GM19452 (cell line): Measurements from ENCODE around the gene PLGLB1.
"Not testable (repeated sequence)": the region's sequence is repeated elsewhere in the genome, so short reads cannot be mapped to it uniquely, and the experiment has no call there.

ENCODE experiments used
- ATAC-seq: cut with Tn5 transposase; IDR thresholded peaks from one replicate; pipeline ENCODE4 v1.9.1; 2021; ENCODE audit not compliant: unreplicated experiment

Gene PLGLB1

GRCh38 chr2:87021744-87022143 lies at the start of gene PLGLB1:
TSS of gene PLGLB1 (minus strand) at chr2:87021844. CDS start at chr2:87021783, 61 bp downstream.
- ATAC-seq = not testable (repeated sequence)

DNA sequence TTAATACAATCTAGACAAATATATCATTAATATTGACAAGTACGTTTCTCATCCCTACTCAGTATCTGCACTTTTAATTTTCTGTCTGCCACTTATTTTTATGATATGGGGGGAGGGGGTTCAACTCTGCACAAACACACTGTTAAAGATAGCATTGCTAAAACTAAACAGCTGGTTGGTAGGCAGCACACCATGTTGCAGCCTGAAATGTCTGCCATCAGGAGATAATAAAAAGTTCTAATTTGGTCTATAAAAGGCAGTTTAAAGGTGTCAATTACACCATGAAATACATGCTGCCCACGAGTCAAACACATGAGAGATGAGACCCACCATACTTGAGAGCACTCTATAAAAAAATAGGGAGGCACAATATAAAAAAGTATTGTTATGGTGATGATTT lies 42.7 kb upstream of the PLGLB1 start:
- not testable (repeated sequence) for ATAC-seq

DNA sequence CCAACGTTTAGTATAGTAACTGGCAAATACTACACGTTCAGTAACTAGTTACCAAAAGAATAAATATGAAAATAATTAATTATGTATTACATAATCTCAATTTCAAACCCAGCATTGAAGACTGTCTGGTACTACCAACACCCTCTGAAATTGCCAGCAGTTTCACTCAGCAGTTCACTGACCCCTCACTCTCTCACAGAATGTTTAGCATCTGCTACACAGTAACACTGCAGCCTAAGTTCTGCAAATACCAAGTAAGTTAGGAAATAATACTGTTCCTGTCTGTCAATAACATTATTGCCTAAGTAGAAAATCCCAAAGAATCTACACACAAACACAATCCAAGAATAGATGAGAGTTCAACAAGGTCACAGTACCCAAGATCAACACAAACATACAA lies 41.8 kb upstream of the PLGLB1 start:
- not testable (repeated sequence) for ATAC-seq

DNA sequence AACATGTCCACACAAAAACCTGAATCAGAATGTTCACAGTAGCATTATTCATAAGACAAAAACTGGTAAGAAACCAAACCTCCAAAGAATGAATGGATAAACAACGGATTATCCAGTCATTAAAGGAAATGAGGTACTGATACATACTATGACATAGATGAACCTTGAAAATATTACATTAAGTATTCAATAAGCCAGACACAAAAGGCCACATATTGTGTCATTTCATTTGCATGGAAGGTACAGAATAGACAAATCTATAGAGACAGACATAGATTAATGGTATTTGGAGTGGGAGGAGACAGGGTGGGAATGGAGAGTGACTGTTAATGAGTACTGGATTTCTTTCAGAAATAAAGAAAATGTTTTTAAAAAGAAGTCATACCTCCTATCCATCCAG lies 39.9 kb upstream of the PLGLB1 start:
- ATAC-seq = not testable (repeated sequence)

- ATAC-seq = not testable (repeated sequence)
Measured at GRCh38 chr2:87057606-87058005, 36.0 kb upstream of the PLGLB1 start.

- ATAC-seq = not testable (repeated sequence)
Measured at GRCh38 chr2:87056843-87057242, 35.2 kb upstream of the PLGLB1 start.

DNA sequence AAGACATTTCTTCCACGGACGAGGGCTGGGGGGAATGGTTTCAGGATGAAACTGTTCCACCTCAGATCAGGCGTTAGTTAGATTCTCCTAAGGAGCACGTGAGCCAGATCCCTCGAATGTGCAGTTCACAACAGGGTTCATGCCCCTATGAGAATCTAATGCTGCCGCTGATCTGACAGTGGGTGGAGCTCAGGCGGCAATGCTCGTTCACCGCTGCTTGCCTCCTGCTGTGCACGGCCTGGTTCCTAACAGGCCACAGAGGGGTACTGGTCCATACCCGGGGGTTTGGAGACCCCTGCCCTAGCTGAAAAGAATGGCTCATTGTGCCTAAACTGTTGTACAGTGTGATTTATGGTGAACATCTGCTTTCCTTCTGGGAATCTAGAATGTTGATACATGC lies 34.8 kb upstream of the PLGLB1 start:
- not testable (repeated sequence) for ATAC-seq

- ATAC-seq = not testable (repeated sequence)
Measured at GRCh38 chr2:87054375-87054774, 32.7 kb upstream of the PLGLB1 start.

GRCh38 chr2:87041321-87041978 lies 19.8 kb upstream of the PLGLB1 start:
- ATAC-seq = not testable (repeated sequence)

GRCh38 chr2:87028607-87029006 lies 7.0 kb upstream of the PLGLB1 start:
- ATAC-seq = not testable (repeated sequence)

DNA sequence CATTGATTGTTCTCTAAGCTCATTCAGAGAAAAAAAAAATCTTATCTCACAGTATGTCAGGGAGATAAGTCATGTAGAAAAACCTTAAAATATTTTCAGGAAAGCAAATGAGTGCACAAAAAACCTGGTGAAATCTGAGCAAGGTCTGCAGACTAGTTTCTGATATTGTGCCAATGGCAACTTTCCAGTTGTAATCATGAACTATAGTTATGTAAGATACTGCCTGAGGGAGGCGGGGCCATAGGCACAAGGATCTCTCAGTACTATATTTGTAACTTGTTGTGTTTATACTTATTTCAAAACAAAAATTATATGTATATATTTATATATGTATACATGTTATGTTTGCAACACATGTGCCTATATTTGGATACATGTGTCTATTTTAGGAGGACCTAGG lies 5.2 kb upstream of the PLGLB1 start:
- ATAC-seq = not testable (repeated sequence)

GRCh38 chr2:87025927-87026326 lies 4.3 kb upstream of the PLGLB1 start:
- not testable (repeated sequence) for ATAC-seq

DNA sequence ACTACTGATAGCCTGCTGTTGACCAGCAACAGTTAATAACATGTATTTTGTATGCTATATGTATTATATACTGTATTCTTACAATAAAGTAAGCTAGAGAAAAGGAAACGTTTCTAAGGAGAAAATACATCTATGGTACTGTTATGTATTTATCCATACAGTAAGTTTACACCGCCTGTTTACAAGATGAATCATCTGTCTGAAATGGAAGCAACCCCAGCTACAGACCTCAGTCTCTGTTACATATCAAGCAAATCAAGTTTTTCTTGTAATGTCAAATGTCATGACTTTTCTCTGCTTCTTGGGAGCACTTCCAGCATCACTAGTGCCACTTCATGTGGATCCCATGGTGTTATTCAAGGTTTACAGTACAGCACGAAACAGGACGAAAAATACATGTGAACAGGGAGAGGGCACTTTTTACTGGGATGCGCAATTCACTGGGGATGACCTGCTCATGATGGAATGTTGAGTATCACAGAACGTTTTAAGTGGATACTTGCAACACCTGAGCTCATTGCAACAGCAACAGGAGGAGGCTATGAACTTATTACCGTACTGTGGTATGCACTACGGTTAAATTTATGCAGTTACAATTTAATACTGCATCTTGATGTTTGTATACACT lies 2.5 kb upstream of the PLGLB1 start:
- not testable (repeated sequence) for ATAC-seq

DNA sequence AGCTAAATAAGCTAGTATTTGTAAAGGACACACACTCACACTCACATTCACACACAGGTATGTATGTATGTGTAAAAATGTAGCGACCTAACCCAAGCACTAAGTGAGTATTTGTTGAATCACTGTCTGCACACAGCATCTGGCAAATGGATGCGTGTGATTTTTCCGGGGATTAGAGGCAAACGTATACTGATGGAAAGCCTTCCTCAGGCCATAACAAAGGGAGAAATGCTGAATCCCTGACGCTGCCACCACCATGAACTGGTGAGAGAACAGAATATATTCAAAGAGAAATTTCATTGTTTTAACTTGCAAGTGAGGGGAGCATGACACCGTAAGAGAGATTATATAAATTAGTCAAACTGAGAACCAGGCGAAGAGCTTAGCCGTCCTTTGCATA lies 601 bp downstream of the PLGLB1 start:
- not testable (repeated sequence) for ATAC-seq

DNA sequence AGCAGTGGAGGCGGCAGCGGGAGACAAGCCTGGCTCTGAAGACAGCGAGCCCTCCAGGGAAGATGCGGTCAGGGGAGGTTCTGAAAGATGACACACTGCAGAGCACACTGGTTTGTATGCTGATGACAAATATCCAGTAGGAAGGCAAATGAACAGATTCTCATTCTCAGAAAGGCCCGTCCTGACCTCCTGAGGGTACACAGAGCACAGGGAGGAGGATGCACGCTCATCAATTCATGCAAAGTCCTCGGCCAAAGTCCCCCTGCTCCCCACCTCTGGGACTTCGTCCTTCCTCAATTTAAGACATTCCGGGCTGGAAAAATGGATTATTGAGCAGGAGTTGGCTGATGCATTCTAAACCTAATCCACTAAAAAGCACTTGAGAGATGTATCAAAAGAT lies 2.6 kb downstream of the PLGLB1 start:
- ATAC-seq = not testable (repeated sequence)

DNA sequence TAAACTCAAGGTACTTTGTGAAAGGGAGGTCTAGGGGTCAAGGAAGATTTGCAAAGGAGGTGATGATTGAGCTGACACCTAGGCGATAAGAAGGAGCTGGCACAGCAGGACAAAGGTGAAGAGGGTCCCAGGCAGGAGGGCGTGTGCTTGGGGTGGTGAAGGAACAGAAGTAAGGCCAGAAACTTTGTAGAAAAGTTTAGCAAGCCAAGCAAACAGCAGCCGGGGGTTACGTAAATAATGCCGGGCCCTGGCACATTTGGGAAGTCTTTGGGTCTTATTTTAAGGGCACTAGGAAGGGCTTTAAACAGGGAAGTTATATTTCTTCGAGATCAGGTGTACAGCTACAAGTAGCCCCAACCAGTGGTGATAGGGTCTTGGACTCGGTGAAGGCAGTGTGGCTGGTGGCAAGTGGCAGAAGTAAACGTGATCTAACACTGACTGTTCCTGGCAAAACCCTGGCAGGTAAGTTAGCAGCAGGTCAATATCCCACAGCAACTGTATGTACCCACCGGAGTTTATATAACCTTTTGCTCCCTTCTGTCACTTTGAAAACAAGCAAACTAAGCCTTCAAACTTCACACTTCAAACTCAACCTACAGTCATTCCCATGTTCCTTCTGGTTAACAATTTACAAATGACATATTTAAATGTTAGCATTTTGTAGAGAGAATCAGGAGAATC lies 7.0 kb downstream of the PLGLB1 start:
- not testable (repeated sequence) for ATAC-seq

DNA sequence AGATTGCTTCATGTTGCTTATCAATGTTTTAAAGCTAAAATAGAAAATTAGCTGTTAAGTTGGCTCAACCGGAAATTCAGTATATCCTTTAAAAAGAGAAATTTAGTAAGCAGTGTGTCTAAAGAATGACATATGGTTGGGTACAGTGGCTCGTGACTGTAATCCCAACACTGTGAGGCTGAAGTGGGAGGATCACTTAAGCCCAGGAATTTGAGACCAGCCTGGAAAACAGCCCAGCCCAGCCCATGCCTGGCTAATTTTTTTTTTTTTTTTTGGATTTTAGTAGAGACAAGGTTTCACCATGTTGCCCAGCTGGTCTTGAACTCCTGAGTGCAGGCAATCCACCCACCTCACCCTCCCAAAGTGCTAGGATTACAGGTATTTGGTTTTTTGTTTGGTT lies 17.2 kb downstream of the PLGLB1 start:
- not testable (repeated sequence) for ATAC-seq
